Esophagus (tissue), 2 donors: ENCODE data around the gene RECQL5. TPM values are rescaled to one million over a fixed set of nuclear protein-coding genes. Genes with fewer than 3 reads are reported as not detected.

Experiments
- H3K27ac ChIP-seq, 2 donors: one replicate each; pipeline ENCODE4 v1.5.1; 2013; ENCODE audit warnings: low read depth in 2 of 2, mild to moderate bottlenecking in 2 of 2, inconsistent platforms in 1 of 2, low read length in 1 of 2, moderate library complexity in 1 of 2
- H3K27me3 ChIP-seq, 2 donors: one replicate each; pipeline ENCODE4 v1.6.1; 2013; ENCODE audit warnings: low read length in 2 of 2, control low read depth in 1 of 2, mild to moderate bottlenecking in 1 of 2; ENCODE audit not compliant: insufficient read depth in 2 of 2, control insufficient read depth in 1 of 2
- H3K36me3 ChIP-seq, 2 donors: one replicate each; pipeline ENCODE4 v1.6.1; 2013; ENCODE audit warnings: low read length in 1 of 2; ENCODE audit not compliant: control insufficient read depth in 2 of 2, insufficient read depth in 2 of 2
- H3K4me1 ChIP-seq, 2 donors: one replicate each; pipeline ENCODE4 v1.6.1; 2013; ENCODE audit warnings: low read length in 1 of 2; ENCODE audit not compliant: control insufficient read depth in 2 of 2, insufficient read depth in 2 of 2
- H3K4me3 ChIP-seq, 2 donors: one replicate each; pipeline ENCODE4 v1.5.1; 2013; ENCODE audit warnings: low read length in 2 of 2, mild to moderate bottlenecking in 2 of 2, low read depth in 1 of 2, moderate library complexity in 1 of 2
- H3K9me3 ChIP-seq, 2 donors: one replicate each; pipeline ENCODE4 v1.6.1; 2013; ENCODE audit warnings: mild to moderate bottlenecking in 2 of 2, low read depth in 1 of 2, low read length in 1 of 2, moderate library complexity in 1 of 2; ENCODE audit not compliant: control insufficient read depth in 2 of 2, insufficient read depth in 1 of 2
- WGBS, 2 donors: extraction: QIAGEN DNeasy Blood & Tissue Kit; methylation state at CpG; one replicate each; pipeline ENCODE4 v1.1.7; 2013; 5-methylcytosine and 5-hydroxymethylcytosine counted together
- polyA plus RNA-seq, 2 donors: library from polyadenylated mRNA; stranded (reverse); fragments of 200-250 nt; gene quantifications; one replicate each; pipeline ENCODE4 v1.2.3, GENCODE V29; 2013
- donor health status: healthy with polysubstance abuse.
- donor health status: Bipolar disorder and iron deficiency.

RECQL5 gene
- polyA plus RNA-seq, 2 donors: 46.9 to 136 TPM

GRCh38 chr17:75654176-75654575 is 12.8 kb downstream of the RECQL5 start:
- 33 to 49% methylated on average over 2 of the region's 2 CpGs for WGBS, 2 donors
- H3K9me3 ChIP-seq: no peaks in the 10 kb centered on the region
- peaks cover 7 to 13% of the 10 kb centered on the region in 2 donors for H3K36me3 ChIP-seq
- no peak overlapping the region for H3K27ac ChIP-seq
- H3K4me3 ChIP-seq: no peak overlapping the region
- H3K27me3 ChIP-seq: no peaks in the 10 kb centered on the region
- no peaks in the 10 kb centered on the region for H3K4me1 ChIP-seq

- Histone ChIP-seq H3K4me1 (no peaks in the 10 kb centered on the region), H3K36me3 (peaks cover 4 to 16% of the 10 kb centered on the region in 2 donors), H3K27ac (no peak overlapping the region), H3K27me3 (no peaks in the 10 kb centered on the region), H3K9me3 (no peaks in the 10 kb centered on the region), H3K4me3 (no peak overlapping the region)
- WGBS, 2 donors: 66 to 70% methylated on average over 6 of the region's 6 CpGs
Observed at GRCh38 chr17:75652934-75653549, 13.9 kb downstream of the RECQL5 start.

- Histone ChIP-seq H3K36me3 (peaks cover 4 to 16% of the 10 kb centered on the region in 2 donors), H3K9me3 (no peaks in the 10 kb centered on the region), H3K27me3 (no peaks in the 10 kb centered on the region), H3K27ac (no peak overlapping the region), H3K4me1 (no peaks in the 10 kb centered on the region), H3K4me3 (no peak overlapping the region)
- WGBS, 2 donors: 91 to 92% methylated on average over 5 of the region's 5 CpGs
Observed at GRCh38 chr17:75652341-75652740, 14.6 kb downstream of the RECQL5 start.

GRCh38 chr17:75650874-75651273 is 16.1 kb downstream of the RECQL5 start:
- 92 to 93% methylated on average over 7 of the region's 7 CpGs for WGBS, 2 donors
- H3K27me3 ChIP-seq: no peaks in the 10 kb centered on the region
- no peaks in the 10 kb centered on the region for H3K9me3 ChIP-seq
- H3K27ac ChIP-seq: no peak overlapping the region
- no peak overlapping the region for H3K4me3 ChIP-seq
- no peaks in the 10 kb centered on the region for H3K4me1 ChIP-seq
- peaks cover 9 to 16% of the 10 kb centered on the region in 2 donors for H3K36me3 ChIP-seq

- no peaks in the 10 kb centered on the region for H3K27me3 ChIP-seq
- H3K36me3 ChIP-seq: peaks cover 9 to 16% of the 10 kb centered on the region in 2 donors
- H3K27ac ChIP-seq: no peak overlapping the region
- WGBS, 2 donors: 91 to 97% methylated on average over 6 of the region's 6 CpGs
- H3K4me3 ChIP-seq: no peak overlapping the region
- no peaks in the 10 kb centered on the region for H3K4me1 ChIP-seq
- H3K9me3 ChIP-seq: no peaks in the 10 kb centered on the region
Observed at GRCh38 chr17:75649687-75650086, 17.3 kb downstream of the RECQL5 start.

GRCh38 chr17:75647921-75648320 is 19.0 kb downstream of the RECQL5 start:
- peaks cover 9 to 16% of the 10 kb centered on the region in 2 donors for H3K36me3 ChIP-seq
- no peak overlapping the region for H3K4me3 ChIP-seq
- peaks cover 0 to 5% of the 10 kb centered on the region in 2 donors for H3K4me1 ChIP-seq
- no peak overlapping the region for H3K27ac ChIP-seq
- WGBS, 2 donors: 97% methylated on average over 7 of the region's 7 CpGs
- no peaks in the 10 kb centered on the region for H3K27me3 ChIP-seq
- no peaks in the 10 kb centered on the region for H3K9me3 ChIP-seq

GRCh38 chr17:75647061-75647460 is 19.9 kb downstream of the RECQL5 start:
- Histone ChIP-seq H3K27me3 (no peaks in the 10 kb centered on the region), H3K9me3 (no peaks in the 10 kb centered on the region), H3K4me1 (peaks cover 0 to 7% of the 10 kb centered on the region in 2 donors), H3K4me3 (no peak overlapping the region), H3K27ac (no peak overlapping the region), H3K36me3 (peaks cover 9 to 11% of the 10 kb centered on the region in 2 donors)
- WGBS, 2 donors: 92 to 93% methylated on average over 7 of the region's 7 CpGs

GRCh38 chr17:75646638-75646992 is 20.3 kb downstream of the RECQL5 start:
- 92 to 96% methylated on average over 6 of the region's 6 CpGs for WGBS, 2 donors
- Histone ChIP-seq H3K4me1 (peaks cover 0 to 12% of the 10 kb centered on the region in 2 donors), H3K27me3 (no peaks in the 10 kb centered on the region), H3K27ac (peak overlapping the region; percentile 20 to 58), H3K36me3 (peaks cover 9 to 11% of the 10 kb centered on the region in 2 donors), H3K4me3 (no peak overlapping the region), H3K9me3 (no peaks in the 10 kb centered on the region)

- Histone ChIP-seq H3K36me3 (peaks cover 9 to 11% of the 10 kb centered on the region in 2 donors), H3K9me3 (no peaks in the 10 kb centered on the region), H3K4me3 (no peak overlapping the region), H3K27ac (peak overlapping the region; percentile 62 to 83), H3K27me3 (no peaks in the 10 kb centered on the region), H3K4me1 (peaks cover 0 to 15% of the 10 kb centered on the region in 2 donors)
- 48 to 77% methylated on average over 17 of the region's 17 CpGs for WGBS, 2 donors
Observed at GRCh38 chr17:75645889-75646637, 20.9 kb downstream of the RECQL5 start.

- 63 to 64% methylated on average over 7 of the region's 7 CpGs for WGBS, 2 donors
- no peaks in the 10 kb centered on the region for H3K27me3 ChIP-seq
Observed at GRCh38 chr17:75645501-75645888, 21.5 kb downstream of the RECQL5 start.

More at GRCh38 chr17:75645501-75645888, 21.5 kb downstream of the RECQL5 start:
- H3K4me3 ChIP-seq: no peak overlapping the region
- H3K9me3 ChIP-seq: no peaks in the 10 kb centered on the region
- H3K36me3 ChIP-seq: peaks cover 5 to 12% of the 10 kb centered on the region in 2 donors
- H3K4me1 ChIP-seq: peaks cover 0 to 17% of the 10 kb centered on the region in 2 donors
- peak overlapping the region; percentile 62 to 83 for H3K27ac ChIP-seq
